Effector memory CD4-positive, alpha-beta T cell (primary cell): ENCODE results near the gene NRDC.

ENCODE experiments used
- DNase-seq, 3 donors: peaks; one replicate each; pipeline ENCODE4 v3.0.0-alpha.2; 2020
- H3K27ac ChIP-seq: 2 replicates; pipeline ENCODE4 v1.7.0; 2013; ENCODE audit warnings: mild to moderate bottlenecking, low read length, moderate library complexity; ENCODE audit not compliant: insufficient read depth, poor library complexity, severe bottlenecking
- H3K27me3 ChIP-seq: replicated peaks from 2 replicates; pipeline ENCODE4 v1.7.0; 2013; ENCODE audit warnings: mild to moderate bottlenecking, low read length; ENCODE audit not compliant: insufficient read depth, control insufficient read depth, poor library complexity, severe bottlenecking
- H3K36me3 ChIP-seq: 2 replicates; pipeline ENCODE4 v1.7.0; 2013; ENCODE audit warnings: mild to moderate bottlenecking, low read length, moderate library complexity; ENCODE audit not compliant: control insufficient read depth, insufficient read depth
- H3K4me1 ChIP-seq: 2 replicates; pipeline ENCODE4 v1.7.0; 2013; ENCODE audit warnings: low read length, mild to moderate bottlenecking; ENCODE audit not compliant: control insufficient read depth, insufficient read depth, poor library complexity, severe bottlenecking
- H3K4me3 ChIP-seq: 2 replicates; pipeline ENCODE4 v1.7.0; 2013; ENCODE audit warnings: low read length, low read depth, mild to moderate bottlenecking; ENCODE audit not compliant: insufficient read depth, poor library complexity, severe bottlenecking
- H3K9me3 ChIP-seq: 2 replicates; pipeline ENCODE4 v1.7.0; 2013; ENCODE audit warnings: mild to moderate bottlenecking, low read length, moderate library complexity; ENCODE audit not compliant: control insufficient read depth

The NRDC gene

GRCh38 chr1:51752073-51752948, 126.2 kb downstream of the NRDC start:
- H3K9me3 ChIP-seq: no peaks in the 10 kb centered on the region
- H3K36me3 ChIP-seq: peaks cover 19% of the 10 kb centered on the region
- H3K4me3 ChIP-seq: no peak overlapping the region
- no peak overlapping the region for H3K27ac ChIP-seq
- H3K4me1 ChIP-seq: no peaks in the 10 kb centered on the region
- DNase-seq: no peak
- no peaks in the 10 kb centered on the region for H3K27me3 ChIP-seq

- Histone ChIP-seq H3K4me1 (no peaks in the 10 kb centered on the region), H3K9me3 (no peaks in the 10 kb centered on the region), H3K27ac (no peak overlapping the region), H3K4me3 (no peak overlapping the region), H3K27me3 (no peaks in the 10 kb centered on the region), H3K36me3 (peaks cover 19% of the 10 kb centered on the region)
- no peak for DNase-seq
Measured at GRCh38 chr1:51750729-51751128, 127.8 kb downstream of the NRDC start.

- no peaks in the 10 kb centered on the region for H3K27me3 ChIP-seq
- peaks cover 19% of the 10 kb centered on the region for H3K36me3 ChIP-seq
- no peak overlapping the region for H3K27ac ChIP-seq
- no peak overlapping the region for H3K4me3 ChIP-seq
- no peak for DNase-seq
- no peaks in the 10 kb centered on the region for H3K9me3 ChIP-seq
- no peaks in the 10 kb centered on the region for H3K4me1 ChIP-seq
Measured at GRCh38 chr1:51750218-51750617, 128.3 kb downstream of the NRDC start.

GRCh38 chr1:51749151-51749550, 129.4 kb downstream of the NRDC start:
- no peaks in the 10 kb centered on the region for H3K27me3 ChIP-seq
- no peaks in the 10 kb centered on the region for H3K9me3 ChIP-seq
- no peaks in the 10 kb centered on the region for H3K4me1 ChIP-seq
- H3K4me3 ChIP-seq: no peak overlapping the region
- DNase-seq: no peak
- peaks cover 19% of the 10 kb centered on the region for H3K36me3 ChIP-seq
- H3K27ac ChIP-seq: no peak overlapping the region

GRCh38 chr1:51745304-51745570, 133.3 kb downstream of the NRDC start:
- Histone ChIP-seq H3K4me3 (no peak overlapping the region), H3K9me3 (no peaks in the 10 kb centered on the region), H3K27ac (no peak overlapping the region), H3K36me3 (peaks cover 3% of the 10 kb centered on the region), H3K27me3 (no peaks in the 10 kb centered on the region), H3K4me1 (no peaks in the 10 kb centered on the region)
- DNase-seq: no peak

- Histone ChIP-seq H3K4me1 (no peaks in the 10 kb centered on the region), H3K27ac (no peak overlapping the region)
Measured at GRCh38 chr1:51744506-51745303, 133.8 kb downstream of the NRDC start.

GRCh38 chr1:51741121-51741681, 137.3 kb downstream of the NRDC start:
- Histone ChIP-seq H3K27ac (no peak overlapping the region), H3K4me3 (no peak overlapping the region), H3K9me3 (no peaks in the 10 kb centered on the region), H3K27me3 (no peaks in the 10 kb centered on the region), H3K36me3 (no peaks in the 10 kb centered on the region), H3K4me1 (no peaks in the 10 kb centered on the region)
- no peak for DNase-seq

More at GRCh38 chr1:51744506-51745303, 133.8 kb downstream of the NRDC start:
- peaks cover 3% of the 10 kb centered on the region for H3K36me3 ChIP-seq
- no peaks in the 10 kb centered on the region for H3K9me3 ChIP-seq
- no peaks in the 10 kb centered on the region for H3K27me3 ChIP-seq
- H3K4me3 ChIP-seq: no peak overlapping the region
- no peak for DNase-seq

- Histone ChIP-seq H3K9me3 (no peaks in the 10 kb centered on the region), H3K27ac (no peak overlapping the region), H3K27me3 (no peaks in the 10 kb centered on the region), H3K36me3 (no peaks in the 10 kb centered on the region), H3K4me3 (no peak overlapping the region), H3K4me1 (no peaks in the 10 kb centered on the region)
- no peak for DNase-seq
Measured at GRCh38 chr1:51740652-51741051, 137.9 kb downstream of the NRDC start.
